K562 (cell line): ENCODE data around the gene MYPN. TPM values are rescaled to one million over a fixed set of nuclear protein-coding genes. Genes with fewer than 3 reads are reported as not detected.

Experiments used
- ATAC-seq: fragments of 200-7000 bp; cut with Tn5 transposase; 3 replicates; pipeline ENCODE4 v1.9.1; 2020; ENCODE audit warnings: moderate library complexity
- BruUV-seq: library from RNA; stranded (reverse); fragments of 400-500 nt; replicated peaks from 2 replicates; lab custom pipeline; 2021; lab: Mats Ljungman, UMichigan
- CTCF ChIA-PET: fragments of 300-600 bp; formaldehyde crosslinking; extraction: SDS; loops from one replicate; lab custom pipeline; 2021; ENCODE audit warnings: low intra/inter-chr PET ratio; lab: Yijun Ruan, JAX
- POLR2A ChIA-PET: fragments of 300-600, 350-650 bp; sonication (Branson Sonifier 250); formaldehyde crosslinking; extraction: SDS; loops from one replicate; lab custom pipeline; 2021; ENCODE audit warnings: antibody characterized with exemption, inconsistent platforms; lab: Yijun Ruan, JAX
- DNase-seq, 4 experiments: peaks; one replicate each; pipeline versions ENCODE4 v3.0.0 to v3.0.0-alpha.2; 2011 to 2018; ENCODE audit warnings: low spot score in 3 of 4, mixed read lengths in 3 of 4; ENCODE audit errors: extremely low read depth in 1 of 4
- FAIRE-seq: peaks from 2 replicates; lab custom pipeline; 2011; peaks lifted over from hg19 to GRCh38; lab: Jason Lieb, UNC
- H2AFZ ChIP-seq: 2 replicates; pipeline ENCODE4 v1.6.0; 2011; ENCODE audit warnings: low read depth, low read length, control low read depth, inconsistent platforms
- H3K27ac ChIP-seq: fragments of 200-600 bp; 3 replicates; pipeline ENCODE4 v1.8.0; 2011; ENCODE audit warnings: low read depth, mild to moderate bottlenecking, control low read depth, inconsistent platforms, low read length, moderate library complexity, mixed read lengths; ENCODE audit errors: extremely low read depth
- H3K27me3 ChIP-seq, 2 experiments: fragments of 300-600 bp in 1 of 2; 2 replicates in 1 of 2; 3 replicates in 1 of 2; pipeline versions ENCODE4 v1.6.0 to v1.8.0; 2011; ENCODE audit warnings: inconsistent platforms in 2 of 2, low read length in 2 of 2, mild to moderate bottlenecking in 1 of 2, mixed read lengths in 1 of 2, moderate library complexity in 1 of 2; ENCODE audit not compliant: control insufficient read depth in 2 of 2, insufficient read depth in 2 of 2
- H3K36me3 ChIP-seq: fragments of 300-600 bp; 3 replicates; pipeline ENCODE4 v1.8.0; 2011; ENCODE audit warnings: mild to moderate bottlenecking, low read length, inconsistent platforms; ENCODE audit not compliant: control insufficient read depth, insufficient read depth
- H3K4me1 ChIP-seq, 2 experiments: fragments of 200-600 bp in 1 of 2; replicated peaks in 1 of 2; 2 replicates in 1 of 2; 3 replicates in 1 of 2; pipeline versions ENCODE4 v1.5.1 to v1.8.0; 2011; ENCODE audit warnings: inconsistent platforms in 2 of 2, low read length in 2 of 2, mild to moderate bottlenecking in 1 of 2, mixed read lengths in 1 of 2, moderate library complexity in 1 of 2; ENCODE audit not compliant: control insufficient read depth in 2 of 2, insufficient read depth in 2 of 2
- H3K4me2 ChIP-seq: 2 replicates; pipeline ENCODE4 v1.6.1; 2011; ENCODE audit warnings: low read length, control low read depth, inconsistent platforms, mixed read lengths; ENCODE audit not compliant: insufficient read depth
- H3K4me3 ChIP-seq: fragments of 200-600 bp; sonication (generic), shearing (Covaris generic); 2 replicates; pipeline ENCODE4 v1.5.1; 2016; ENCODE audit warnings: control low read depth, inconsistent platforms
- H3K79me2 ChIP-seq: fragments of 200-600 bp; 3 replicates; pipeline ENCODE4 v1.8.0; 2011; ENCODE audit warnings: low read length, inconsistent platforms; ENCODE audit not compliant: control insufficient read depth, insufficient read depth
- H3K9ac ChIP-seq, 2 experiments: 2 replicates each; pipeline versions ENCODE4 v1.6.0 to v1.6.1; 2011; ENCODE audit warnings: low read depth in 2 of 2, low read length in 2 of 2, control low read depth in 1 of 2, inconsistent platforms in 1 of 2, mild to moderate bottlenecking in 1 of 2, mixed read lengths in 1 of 2; ENCODE audit not compliant: insufficient read depth in 1 of 2
- H3K9me1 ChIP-seq: one replicate; pipeline ENCODE4 v1.6.0; 2011; ENCODE audit warnings: inconsistent platforms, mild to moderate bottlenecking, low read length, moderate library complexity; ENCODE audit not compliant: control insufficient read depth, insufficient read depth
- H3K9me3 ChIP-seq: replicated peaks from 2 replicates; pipeline ENCODE4 v1.5.1; 2011; ENCODE audit warnings: low read depth, low read length, inconsistent platforms; ENCODE audit not compliant: control insufficient read depth, insufficient read depth
- H4K20me1 ChIP-seq: replicated peaks from 2 replicates; pipeline ENCODE4 v1.6.1; 2011; ENCODE audit warnings: low read length, inconsistent platforms, mixed read lengths; ENCODE audit not compliant: control insufficient read depth, insufficient read depth
- CHD1 ChIP-seq: fragments of 200-600 bp; sonication (generic); IDR thresholded peaks from one replicate; pipeline ENCODE4 v1.6.1; 2012; ENCODE audit warnings: mild to moderate bottlenecking, moderate library complexity, low read length, inconsistent platforms
- HMGN3 ChIP-seq: IDR thresholded peaks from 2 replicates; pipeline ENCODE4 v1.6.1; 2011; ENCODE audit warnings: borderline replicate concordance, low read depth, mild to moderate bottlenecking, mixed read lengths, low read length; ENCODE audit not compliant: insufficient read length; ENCODE audit errors: extremely low read depth
- NEUROD1 ChIP-seq: fragments of 150-350 bp; IDR thresholded peaks from 2 replicates; pipeline ENCODE4 v1.6.1; 2014; ENCODE audit warnings: borderline replicate concordance, low read length, low read depth; ENCODE audit not compliant: partially characterized antibody
- NRF1 ChIP-seq, 2 experiments: fragments of 450-650 bp; IDR thresholded peaks in 1 of 2; conservative IDR thresholded peaks in 1 of 2; 2 replicates each; pipeline ENCODE4 v1.6.1; 2014; ENCODE audit warnings: mild to moderate bottlenecking in 2 of 2
- WGBS: fragments of 100-300 bp; shearing (Covaris generic); methylation state at CpG from one replicate; pipeline ENCODE4 v1.1.6; 2016; ENCODE audit warnings: low coverage, mixed read lengths; ENCODE audit not compliant: insufficient coverage; ENCODE audit errors: missing lambda C conversion rate; 5-methylcytosine and 5-hydroxymethylcytosine counted together
- in situ Hi-C: fragments of 300-500 bp; cut with MboI; formaldehyde crosslinking; loops from 4 replicates; pipeline ENCODE4 v1.15.0; 2018; ENCODE audit warnings: inconsistent platforms, mixed read lengths
- intact Hi-C: fragments of 100-400 bp; cut with micrococcal nuclease; formaldehyde crosslinking; loops from 2 replicates; pipeline ENCODE4 v1.14.2; 2022
- polyA plus RNA-seq, 8 experiments: library from polyadenylated mRNA; depleted of rRNA in 4 of 8; stranded (reverse) in 5 of 8; unstranded in 3 of 8; fragments of >200 nt; fragmentation: Nextera tagmentation in 2 of 8; fragmentation: Illumina TruSeq in 1 of 8; extraction: Ambion mirVana in 2 of 8; extraction: Trizol in 1 of 8; gene quantifications; 2 replicates each; pipeline versions ENCODE4 v1.2.1 to v1.2.3, GENCODE V29; 2011 to 2014; ENCODE audit warnings: inconsistent platforms in 1 of 8, missing spikeins in 1 of 8
- total RNA-seq, 7 experiments: library from RNA; depleted of rRNA in 6 of 7; stranded (reverse); fragments of >200 nt in 6 of 7; fragmentation: Illumina TruSeq in 2 of 7; extraction: Trizol in 2 of 7; gene quantifications; 2 replicates each; pipeline versions ENCODE4 v1.2.1 to v1.2.3, GENCODE V29; 2011 to 2021; ENCODE audit warnings: low replicate concordance in 1 of 7
- TF ChIP-seq, protein P1 (sequence below): fragments of 450-650 bp; IDR thresholded peaks from 2 replicates; pipeline ENCODE4 v1.6.1; 2016
- TF ChIP-seq, protein P2 (sequence below), 2 experiments: IDR thresholded peaks in 1 of 2; conservative IDR thresholded peaks in 1 of 2; 2 replicates each; pipeline ENCODE4 v1.6.1; 2016; ENCODE audit warnings: low read depth in 2 of 2, mild to moderate bottlenecking in 1 of 2, missing compliant biosample characterization in 1 of 2, missing genetic modification characterization in 1 of 2, moderate library complexity in 1 of 2
- TF ChIP-seq, protein P3 (sequence below): fragments of 450-650 bp; formaldehyde crosslinking; conservative IDR thresholded peaks from 2 replicates; pipeline ENCODE4 v1.4.0; 2022; ENCODE audit warnings: mild to moderate bottlenecking, missing genetic modification characterization

MYPN gene
- total and polyA plus RNA-seq, 9 of the 15 experiments (the other 6 are each of a cell fraction or from before 2014, with no cell fraction given): not detected

DNA sequence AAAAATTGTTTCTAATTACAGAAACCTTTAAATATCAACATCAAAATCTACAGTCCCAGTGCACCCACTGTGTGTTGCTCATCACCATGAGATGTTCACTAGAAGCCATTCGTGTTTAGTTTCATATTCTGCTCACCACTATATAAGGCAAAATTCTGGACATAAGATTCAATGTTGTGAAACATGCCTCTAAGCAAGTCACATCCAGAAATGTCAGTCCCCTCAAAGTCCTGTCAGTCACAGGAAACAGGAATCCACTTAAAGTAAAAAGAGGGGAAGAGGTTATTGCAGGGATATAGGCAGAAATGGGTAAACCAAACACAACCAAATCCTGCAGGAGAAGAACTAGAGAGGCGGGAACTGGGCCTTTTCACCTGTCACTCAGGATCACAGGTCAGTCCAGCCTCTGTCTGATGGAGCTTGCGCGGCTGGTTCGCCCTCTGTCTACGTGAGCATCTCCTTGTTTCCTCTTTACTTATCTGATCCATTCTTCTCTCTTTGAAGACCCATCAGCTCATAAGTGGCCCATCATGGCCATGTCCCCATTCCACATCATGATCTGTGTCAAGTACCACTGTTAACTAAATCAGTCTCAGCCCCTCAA lies 58.4 kb downstream of the MYPN start:
- H3K27ac ChIP-seq: no peak overlapping the region
- TF ChIP-seq, protein P1, sequence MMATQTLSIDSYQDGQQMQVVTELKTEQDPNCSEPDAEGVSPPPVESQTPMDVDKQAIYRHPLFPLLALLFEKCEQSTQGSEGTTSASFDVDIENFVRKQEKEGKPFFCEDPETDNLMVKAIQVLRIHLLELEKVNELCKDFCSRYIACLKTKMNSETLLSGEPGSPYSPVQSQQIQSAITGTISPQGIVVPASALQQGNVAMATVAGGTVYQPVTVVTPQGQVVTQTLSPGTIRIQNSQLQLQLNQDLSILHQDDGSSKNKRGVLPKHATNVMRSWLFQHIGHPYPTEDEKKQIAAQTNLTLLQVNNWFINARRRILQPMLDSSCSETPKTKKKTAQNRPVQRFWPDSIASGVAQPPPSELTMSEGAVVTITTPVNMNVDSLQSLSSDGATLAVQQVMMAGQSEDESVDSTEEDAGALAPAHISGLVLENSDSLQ: peak; percentile 68
- peak in 1 of 2 experiments; percentile 52; a peak in 2 of 4 replicates for TF ChIP-seq NRF1 (conservative IDR thresholded peaks at IDR 0.05 in 1 of 2, IDR thresholded peaks at IDR 0.05 in 1 of 2)
- no peak for TF ChIP-seq CHD1
- TF ChIP-seq HMGN3: no peak
- TF ChIP-seq, protein P2, sequence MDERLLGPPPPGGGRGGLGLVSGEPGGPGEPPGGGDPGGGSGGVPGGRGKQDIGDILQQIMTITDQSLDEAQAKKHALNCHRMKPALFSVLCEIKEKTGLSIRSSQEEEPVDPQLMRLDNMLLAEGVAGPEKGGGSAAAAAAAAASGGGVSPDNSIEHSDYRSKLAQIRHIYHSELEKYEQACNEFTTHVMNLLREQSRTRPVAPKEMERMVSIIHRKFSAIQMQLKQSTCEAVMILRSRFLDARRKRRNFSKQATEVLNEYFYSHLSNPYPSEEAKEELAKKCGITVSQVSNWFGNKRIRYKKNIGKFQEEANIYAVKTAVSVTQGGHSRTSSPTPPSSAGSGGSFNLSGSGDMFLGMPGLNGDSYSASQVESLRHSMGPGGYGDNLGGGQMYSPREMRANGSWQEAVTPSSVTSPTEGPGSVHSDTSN (CRISPR knock-in tag; IDR thresholded peaks at IDR 0.05; ENCODE audit: low read depth): 0 out of 2 replicates have a peak, but pooled peaks have one; percentile 16
- TF ChIP-seq, protein P2 (tag; conservative IDR thresholded peaks at IDR 0.05; ENCODE audit: low read depth): no peak
- TF ChIP-seq, protein P3, sequence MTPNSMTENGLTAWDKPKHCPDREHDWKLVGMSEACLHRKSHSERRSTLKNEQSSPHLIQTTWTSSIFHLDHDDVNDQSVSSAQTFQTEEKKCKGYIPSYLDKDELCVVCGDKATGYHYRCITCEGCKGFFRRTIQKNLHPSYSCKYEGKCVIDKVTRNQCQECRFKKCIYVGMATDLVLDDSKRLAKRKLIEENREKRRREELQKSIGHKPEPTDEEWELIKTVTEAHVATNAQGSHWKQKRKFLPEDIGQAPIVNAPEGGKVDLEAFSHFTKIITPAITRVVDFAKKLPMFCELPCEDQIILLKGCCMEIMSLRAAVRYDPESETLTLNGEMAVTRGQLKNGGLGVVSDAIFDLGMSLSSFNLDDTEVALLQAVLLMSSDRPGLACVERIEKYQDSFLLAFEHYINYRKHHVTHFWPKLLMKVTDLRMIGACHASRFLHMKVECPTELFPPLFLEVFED (CRISPR knock-in tag): no peak
- TF ChIP-seq NEUROD1: no peak
- in situ Hi-C loops: no loop called here
- H3K79me2 ChIP-seq: no peaks in the 10 kb centered on the region
- BruUV-seq: no TSS peak
- no peaks in the 10 kb centered on the region for H3K4me1 ChIP-seq
- H3K9ac ChIP-seq: no peak overlapping the region
- no peak overlapping the region for H2AFZ ChIP-seq
- ATAC-seq (no peak; the same call in 2 of the 3 replicates), FAIRE-seq (no peak), DNase-seq (no peak)
- no peaks in the 10 kb centered on the region for H3K9me1 ChIP-seq
- H3K9me3 ChIP-seq: no peaks in the 10 kb centered on the region
- no peaks in the 10 kb centered on the region for H3K36me3 ChIP-seq
- ChIA-PET POLR2A (no interaction called here), CTCF (no interaction called here)
- H3K4me2 ChIP-seq: no peak overlapping the region
- WGBS: 12% methylated on average over 6 of the region's 6 CpGs
- intact Hi-C loops: no loop called here
- H3K27me3 ChIP-seq: peaks cover 16 to 27% of the 10 kb centered on the region in 2 experiments
- H4K20me1 ChIP-seq: no peaks in the 10 kb centered on the region
- H3K4me3 ChIP-seq: no peak overlapping the region
